Measurements from ENCODE around the gene ADGRV1. TPM values are rescaled to one million over a fixed set of nuclear protein-coding genes. Genes with fewer than 3 reads are reported as not detected.
A peak's percentile ranks its signal among the peaks of the same experiment; 100 is the strongest.

Gene ADGRV1
- total RNA-seq, 4 donors from 2014 or later: 0.25 to 0.60 (median 0.56) TPM; not detected in 1

DNA sequence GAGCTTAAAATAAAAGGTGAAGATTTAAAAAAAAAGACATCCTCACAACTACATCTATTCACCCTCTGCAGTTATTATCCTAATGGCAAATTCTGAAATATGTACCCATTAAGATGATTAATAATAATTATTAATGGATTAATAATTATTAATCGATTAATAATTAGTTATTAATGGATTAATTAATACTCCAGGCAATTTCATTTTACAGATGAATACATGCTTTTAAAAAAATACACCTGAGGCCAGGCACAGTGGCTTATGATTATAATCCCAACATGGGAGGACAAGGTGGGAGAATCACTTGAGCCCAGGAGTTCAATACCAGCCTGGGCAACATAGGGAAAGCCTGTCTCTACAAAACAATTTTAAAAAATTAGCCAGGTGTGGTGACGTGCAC is 642.1 kb downstream of the ADGRV1 start:
- TF ChIP-seq CTCF (IDR thresholded peaks at IDR 0.05): no peak
- no peak for DNase-seq (ENCODE audit: low spot score)
- ATAC-seq (ENCODE audit: low FRiP score): no peak

DNA sequence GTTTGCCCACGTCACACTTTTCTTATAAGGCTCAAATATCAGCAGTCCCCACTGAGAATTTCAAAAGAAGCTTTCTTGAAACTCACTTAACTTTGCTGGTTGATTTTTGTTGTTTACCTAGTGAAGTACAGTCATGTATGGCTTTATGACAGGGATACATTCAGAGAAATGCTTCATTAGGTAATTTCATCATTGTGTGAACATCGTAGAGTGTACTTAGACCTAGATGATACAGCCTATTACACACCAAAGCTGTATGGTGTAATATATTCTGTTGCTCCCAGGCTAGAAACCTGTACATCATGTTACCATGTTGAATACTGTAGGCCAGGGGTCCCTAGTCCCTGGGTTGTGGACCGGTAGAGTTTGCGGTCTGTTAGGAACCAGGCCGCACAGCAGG is 647.5 kb downstream of the ADGRV1 start:
- ATAC-seq (ENCODE audit: low FRiP score) (no peak), DNase-seq (ENCODE audit: low spot score) (no peak)
- TF ChIP-seq CTCF (IDR thresholded peaks at IDR 0.05): no peak

DNA sequence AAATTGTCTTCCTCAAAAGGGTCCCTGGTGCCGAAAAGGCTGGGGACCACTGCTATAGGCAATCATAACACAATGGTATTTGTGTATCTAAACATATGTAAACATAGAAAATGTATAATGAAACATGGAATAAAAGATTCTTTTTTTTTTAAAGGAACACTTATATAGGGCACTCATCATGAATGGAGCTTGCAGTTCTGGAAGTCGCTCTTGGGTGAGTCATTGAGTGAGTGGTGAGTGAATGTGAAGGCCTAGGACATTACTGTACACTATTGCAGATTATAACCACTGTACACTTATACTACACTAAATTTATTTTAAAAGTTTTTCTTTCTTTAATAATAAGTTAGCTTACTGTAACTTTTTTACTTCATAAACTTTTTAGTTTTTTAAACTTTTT is 648.1 kb downstream of the ADGRV1 start:
- no peak for DNase-seq (ENCODE audit: low spot score)

DNA sequence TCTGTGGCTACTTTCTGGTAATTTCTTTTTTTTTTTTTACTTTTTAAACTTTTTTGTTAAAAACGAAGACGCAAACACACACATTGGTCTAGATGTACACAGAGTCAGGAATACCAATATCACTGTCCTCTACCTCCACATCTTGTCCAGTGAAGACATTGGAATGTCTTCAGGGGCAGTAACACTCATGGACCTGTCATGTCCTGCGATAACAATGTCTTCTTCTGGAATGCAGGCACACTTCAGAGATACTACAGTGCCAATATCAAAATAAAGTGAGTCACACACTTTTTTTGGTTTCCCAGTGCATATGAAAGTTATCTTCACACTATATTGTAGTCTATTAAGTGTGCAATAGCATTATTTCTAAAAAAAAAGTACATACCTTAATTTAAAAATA is 648.7 kb downstream of the ADGRV1 start:
- no peak for TF ChIP-seq CTCF (IDR thresholded peaks at IDR 0.05)
- ATAC-seq (ENCODE audit: low FRiP score): no peak

More for the DNA sequence above, 648.1 kb downstream of the ADGRV1 start:
- no peak for ATAC-seq (ENCODE audit: low FRiP score)
- TF ChIP-seq CTCF (IDR thresholded peaks at IDR 0.05): no peak

GRCh38 chr5:91211997-91212713 is 653.6 kb downstream of the ADGRV1 start:
- no peak for TF ChIP-seq CTCF (IDR thresholded peaks at IDR 0.05)
- no peak for DNase-seq (ENCODE audit: low spot score)
- ATAC-seq (ENCODE audit: low FRiP score): peak; percentile 89

More for the DNA sequence above, 648.7 kb downstream of the ADGRV1 start:
- DNase-seq (ENCODE audit: low spot score): no peak

DNA sequence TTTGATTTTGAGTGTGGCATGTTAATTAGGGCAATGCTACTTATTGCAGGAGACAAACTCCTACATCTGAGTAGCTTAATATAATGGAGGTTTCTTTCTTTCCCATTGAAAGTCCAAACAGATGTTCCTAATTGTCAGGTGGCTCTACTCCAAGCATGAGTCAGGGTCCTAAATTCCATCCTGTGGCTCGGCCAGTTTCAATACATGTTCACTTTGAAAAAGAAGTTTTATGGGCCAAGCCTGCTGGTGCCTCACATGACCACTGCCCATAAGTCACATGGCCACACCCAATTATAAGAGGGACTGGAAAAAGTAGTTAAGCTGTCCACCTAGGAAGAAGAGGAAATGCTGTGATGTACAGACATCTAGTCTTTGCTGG is 654.1 kb downstream of the ADGRV1 start:
- ATAC-seq (ENCODE audit: low FRiP score) (peak; percentile 27), DNase-seq (ENCODE audit: low spot score) (no peak)
- no peak for TF ChIP-seq CTCF (IDR thresholded peaks at IDR 0.05)

Other genes with a start within 250 kb of the ADGRV1 start
- 1 to 10 TPM; 5.2 to 9.1 (median 5.7) TPM for gene CETN3, start 149.0 kb upstream of the ADGRV1 start, total RNA-seq
- gene MBLAC2, start 84.0 kb upstream of the ADGRV1 start, total RNA-seq: 1 to 10 TPM; 3.3 to 5.5 (median 4.7) TPM
- gene POLR3G, start 83.9 kb upstream of the ADGRV1 start, total RNA-seq: 1 to 10 TPM; 1.3 to 5.2 (median 2.8) TPM
- gene LYSMD3, start 29.2 kb upstream of the ADGRV1 start, total RNA-seq: 10 to 100 TPM; 13.9 to 19.9 (median 18.1) TPM

Data from omental fat pad (tissue), 4 donors.